HepG2 (cell line): ENCODE data around the gene NPDC1. TPM values are rescaled to one million over a fixed set of nuclear protein-coding genes. Genes with fewer than 3 reads are reported as not detected.

Source experiments
- MZF1 ChIP-seq: sonication (generic); formaldehyde crosslinking; IDR thresholded peaks from 2 replicates; pipeline ENCODE4 v1.8.1; 2023; ENCODE audit warnings: mild to moderate bottlenecking, missing genetic modification reagents, borderline replicate concordance
- PCBP2 ChIP-seq: fragments of 200-400 bp; formaldehyde crosslinking; optimal IDR thresholded peaks from 2 replicates; pipeline ENCODE3; 2018; ENCODE audit warnings: low read length, low read depth; ENCODE audit not compliant: poor library complexity, severe bottlenecking
- PHF20 ChIP-seq: sonication (generic); formaldehyde crosslinking; IDR thresholded peaks from 2 replicates; pipeline ENCODE4 v1.5.0; 2020; ENCODE audit warnings: mild to moderate bottlenecking, missing genetic modification reagents
- PITX1 ChIP-seq: sonication (generic); formaldehyde crosslinking; IDR thresholded peaks from 2 replicates; pipeline ENCODE4 v1.5.1; 2020; ENCODE audit warnings: mild to moderate bottlenecking, missing genetic modification reagents
- RFXANK ChIP-seq: IDR thresholded peaks from 2 replicates; pipeline ENCODE4 v1.6.1; 2016
- SAFB2 ChIP-seq: sonication (generic); formaldehyde crosslinking; IDR thresholded peaks from 2 replicates; pipeline ENCODE4 v1.5.1; 2020; ENCODE audit warnings: missing genetic modification reagents, low read depth, mild to moderate bottlenecking, borderline replicate concordance
- ZNF136 ChIP-seq: sonication (generic); formaldehyde crosslinking; IDR thresholded peaks from 2 replicates; pipeline ENCODE4 v1.8.1; 2022; ENCODE audit warnings: low read depth, mild to moderate bottlenecking, moderate library complexity, missing genetic modification reagents
- ZNF264 ChIP-seq: sonication (generic); formaldehyde crosslinking; IDR thresholded peaks from 2 replicates; pipeline ENCODE4 v1.4.0; 2020; ENCODE audit warnings: missing genetic modification reagents
- ZNF274 ChIP-seq: sonication (generic); formaldehyde crosslinking; IDR thresholded peaks from 2 replicates; pipeline ENCODE4 v1.5.1; 2020; ENCODE audit warnings: mild to moderate bottlenecking, missing genetic modification reagents
- ZNF564 ChIP-seq: sonication (generic); formaldehyde crosslinking; IDR thresholded peaks from 2 replicates; pipeline ENCODE4 v1.8.1; 2023; ENCODE audit warnings: mild to moderate bottlenecking, missing genetic modification reagents
- ZNF780A ChIP-seq: sonication (generic); formaldehyde crosslinking; IDR thresholded peaks from 2 replicates; pipeline ENCODE4 v1.8.0; 2022; ENCODE audit warnings: mild to moderate bottlenecking, missing genetic modification reagents, moderate library complexity
- polyA plus RNA-seq, 8 experiments: library from polyadenylated mRNA; depleted of rRNA in 3 of 8; stranded (reverse) in 7 of 8; unstranded in 1 of 8; fragments of >200 nt; fragmentation: Illumina TruSeq in 4 of 8; extraction: Trizol in 4 of 8; gene quantifications; 2 replicates each; pipeline versions ENCODE4 v1.2.1 to v1.2.3, GENCODE V29; 2011 to 2016; ENCODE audit warnings: low read depth in 4 of 8, missing spikeins in 1 of 8, mixed read lengths in 1 of 8; ENCODE audit not compliant: insufficient read depth in 1 of 8
- total RNA-seq, 5 experiments: library from RNA; depleted of rRNA; stranded (reverse); fragments of >200 nt; fragmentation: Illumina TruSeq; extraction: Trizol; gene quantifications; 2 replicates each; pipeline ENCODE4 v1.2.3, GENCODE V29; 2016; ENCODE audit warnings: low read depth in 1 of 5
- TF ChIP-seq, protein P1 (sequence below): sonication (generic); formaldehyde crosslinking; IDR thresholded peaks from 2 replicates; pipeline ENCODE4 v1.4.0; 2020; ENCODE audit warnings: missing genetic modification reagents
- TF ChIP-seq, protein P2 (sequence below): IDR thresholded peaks from 2 replicates; pipeline ENCODE4 v1.6.1; 2016; ENCODE audit warnings: missing biosample characterization, missing genetic modification reagents, low read depth
- TF ChIP-seq, protein P3 (sequence below): sonication (generic); formaldehyde crosslinking; IDR thresholded peaks from 2 replicates; pipeline ENCODE4 v1.4.0; 2020; ENCODE audit warnings: missing genetic modification reagents, mild to moderate bottlenecking, borderline replicate concordance
- TF ChIP-seq, protein P4 (sequence below): sonication (generic); formaldehyde crosslinking; IDR thresholded peaks from 2 replicates; pipeline ENCODE4 v1.4.0; 2020; ENCODE audit warnings: missing genetic modification reagents
- TF ChIP-seq, protein P5 (sequence below): IDR thresholded peaks from 2 replicates; pipeline ENCODE4 v1.6.1; 2016; ENCODE audit warnings: low read depth, control low read depth
- TF ChIP-seq, protein P6 (sequence below): sonication (generic); formaldehyde crosslinking; IDR thresholded peaks from 2 replicates; pipeline ENCODE4 v1.5.0; 2020; ENCODE audit warnings: mild to moderate bottlenecking, low read depth, missing genetic modification reagents, borderline replicate concordance
- TF ChIP-seq, protein P7 (sequence below): sonication (generic); formaldehyde crosslinking; IDR thresholded peaks from 2 replicates; pipeline ENCODE4 v1.5.1; 2020; ENCODE audit warnings: missing genetic modification reagents, mild to moderate bottlenecking, borderline replicate concordance

Gene NPDC1
- total and polyA plus RNA-seq, 2 of the 13 experiments (the other 11 are each of a cell fraction or from before 2014, with no cell fraction given) = 0.84 to 5.4 TPM

DNA sequence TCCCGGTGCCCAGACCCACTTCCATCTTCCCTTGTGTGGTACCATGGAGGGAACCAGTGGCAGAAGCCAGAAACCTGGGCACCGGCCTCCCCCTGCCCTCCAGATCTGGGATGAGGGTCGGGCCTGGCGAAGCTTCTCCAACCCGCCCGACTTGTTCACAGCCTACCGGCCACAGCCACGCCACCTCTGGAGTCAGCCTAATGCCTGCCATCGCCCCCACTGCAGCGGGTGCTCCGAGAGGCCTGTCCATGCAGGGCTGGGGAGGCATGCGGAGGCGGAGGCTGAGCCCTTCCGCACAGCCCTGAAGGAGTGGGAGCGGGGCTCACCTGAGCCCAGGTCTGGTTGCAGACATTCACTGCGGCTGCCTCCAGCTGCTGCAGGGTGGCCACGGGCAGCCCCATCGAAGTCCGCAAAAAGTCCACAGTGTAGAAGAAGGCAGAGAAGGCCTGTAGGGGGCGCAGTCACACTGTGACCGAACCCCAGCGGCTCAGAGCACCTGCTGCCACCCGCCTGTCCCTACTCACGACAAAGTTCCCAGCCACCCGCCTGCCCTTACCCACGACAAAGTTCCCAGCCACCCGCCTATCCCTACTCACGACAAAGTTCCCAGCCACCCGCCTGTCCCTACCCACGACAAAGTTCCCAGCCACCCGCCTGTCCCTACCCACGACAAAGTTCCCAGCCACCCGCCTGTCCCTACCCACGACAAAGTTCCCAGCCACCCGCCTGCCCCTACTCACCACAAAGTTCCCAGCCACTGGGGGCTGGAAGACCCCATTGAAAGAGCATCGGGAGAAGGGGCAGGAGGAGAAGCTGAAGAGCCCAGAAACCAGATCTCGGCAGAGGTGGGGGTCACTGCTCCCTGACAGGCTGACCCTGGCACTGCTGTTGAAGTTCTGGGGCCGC is 3.8 kb upstream of the NPDC1 start (continued):
- TF ChIP-seq, protein P1, sequence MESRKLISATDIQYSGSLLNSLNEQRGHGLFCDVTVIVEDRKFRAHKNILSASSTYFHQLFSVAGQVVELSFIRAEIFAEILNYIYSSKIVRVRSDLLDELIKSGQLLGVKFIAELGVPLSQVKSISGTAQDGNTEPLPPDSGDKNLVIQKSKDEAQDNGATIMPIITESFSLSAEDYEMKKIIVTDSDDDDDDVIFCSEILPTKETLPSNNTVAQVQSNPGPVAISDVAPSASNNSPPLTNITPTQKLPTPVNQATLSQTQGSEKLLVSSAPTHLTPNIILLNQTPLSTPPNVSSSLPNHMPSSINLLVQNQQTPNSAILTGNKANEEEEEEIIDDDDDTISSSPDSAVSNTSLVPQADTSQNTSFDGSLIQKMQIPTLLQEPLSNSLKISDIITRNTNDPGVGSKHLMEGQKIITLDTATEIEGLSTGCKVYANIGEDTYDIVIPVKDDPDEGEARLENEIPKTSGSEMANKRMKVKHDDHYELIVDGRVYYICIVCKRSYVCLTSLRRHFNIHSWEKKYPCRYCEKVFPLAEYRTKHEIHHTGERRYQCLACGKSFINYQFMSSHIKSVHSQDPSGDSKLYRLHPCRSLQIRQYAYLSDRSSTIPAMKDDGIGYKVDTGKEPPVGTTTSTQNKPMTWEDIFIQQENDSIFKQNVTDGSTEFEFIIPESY (CRISPR knock-in tag) = peak; percentile 92
- TF ChIP-seq PITX1 (CRISPR knock-in tag) (no peak), SAFB2 (CRISPR knock-in tag) (no peak), PHF20 (CRISPR knock-in tag) (no peak), ZNF264 (no peak), PCBP2 (no peak), ZNF564 (CRISPR knock-in tag) (no peak), RFXANK (CRISPR knock-in tag) (no peak), ZNF780A (CRISPR knock-in tag) (no peak), ZNF136 (CRISPR knock-in tag) (no peak), ZNF274 (CRISPR knock-in tag) (0 out of 2 replicates have a peak, but pooled peaks have one; percentile 27), MZF1 (CRISPR knock-in tag) (no peak)
- TF ChIP-seq, protein P2, sequence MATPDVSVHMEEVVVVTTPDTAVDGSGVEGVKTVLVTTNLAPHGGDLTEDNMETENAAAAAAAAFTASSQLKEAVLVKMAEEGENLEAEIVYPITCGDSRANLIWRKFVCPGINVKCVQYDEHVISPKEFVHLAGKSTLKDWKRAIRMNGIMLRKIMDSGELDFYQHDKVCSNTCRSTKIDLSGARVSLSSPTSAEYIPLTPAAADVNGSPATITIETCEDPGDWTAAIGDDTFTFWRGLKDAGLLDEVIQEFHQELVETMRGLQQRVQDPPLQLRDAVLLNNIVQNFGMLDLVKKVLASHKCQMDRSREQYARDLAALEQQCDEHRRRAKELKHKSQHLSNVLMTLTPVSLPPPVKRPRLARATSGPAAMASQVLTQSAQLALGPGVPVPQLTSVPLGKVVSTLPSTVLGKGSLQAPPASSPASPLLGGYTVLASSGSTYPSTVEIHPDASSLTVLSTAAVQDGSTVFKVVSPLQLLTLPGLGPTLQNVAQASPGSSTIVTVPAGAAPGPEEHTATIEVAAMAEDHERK (CRISPR knock-in tag) = no peak
- TF ChIP-seq, protein P3, sequence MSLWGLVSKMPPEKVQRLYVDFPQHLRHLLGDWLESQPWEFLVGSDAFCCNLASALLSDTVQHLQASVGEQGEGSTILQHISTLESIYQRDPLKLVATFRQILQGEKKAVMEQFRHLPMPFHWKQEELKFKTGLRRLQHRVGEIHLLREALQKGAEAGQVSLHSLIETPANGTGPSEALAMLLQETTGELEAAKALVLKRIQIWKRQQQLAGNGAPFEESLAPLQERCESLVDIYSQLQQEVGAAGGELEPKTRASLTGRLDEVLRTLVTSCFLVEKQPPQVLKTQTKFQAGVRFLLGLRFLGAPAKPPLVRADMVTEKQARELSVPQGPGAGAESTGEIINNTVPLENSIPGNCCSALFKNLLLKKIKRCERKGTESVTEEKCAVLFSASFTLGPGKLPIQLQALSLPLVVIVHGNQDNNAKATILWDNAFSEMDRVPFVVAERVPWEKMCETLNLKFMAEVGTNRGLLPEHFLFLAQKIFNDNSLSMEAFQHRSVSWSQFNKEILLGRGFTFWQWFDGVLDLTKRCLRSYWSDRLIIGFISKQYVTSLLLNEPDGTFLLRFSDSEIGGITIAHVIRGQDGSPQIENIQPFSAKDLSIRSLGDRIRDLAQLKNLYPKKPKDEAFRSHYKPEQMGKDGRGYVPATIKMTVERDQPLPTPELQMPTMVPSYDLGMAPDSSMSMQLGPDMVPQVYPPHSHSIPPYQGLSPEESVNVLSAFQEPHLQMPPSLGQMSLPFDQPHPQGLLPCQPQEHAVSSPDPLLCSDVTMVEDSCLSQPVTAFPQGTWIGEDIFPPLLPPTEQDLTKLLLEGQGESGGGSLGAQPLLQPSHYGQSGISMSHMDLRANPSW (CRISPR knock-in tag) = no peak
- TF ChIP-seq, protein P4, sequence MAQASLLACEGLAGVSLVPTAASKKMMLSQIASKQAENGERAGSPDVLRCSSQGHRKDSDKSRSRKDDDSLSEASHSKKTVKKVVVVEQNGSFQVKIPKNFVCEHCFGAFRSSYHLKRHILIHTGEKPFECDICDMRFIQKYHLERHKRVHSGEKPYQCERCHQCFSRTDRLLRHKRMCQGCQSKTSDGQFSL (CRISPR knock-in tag) = no peak
- TF ChIP-seq, protein P5, sequence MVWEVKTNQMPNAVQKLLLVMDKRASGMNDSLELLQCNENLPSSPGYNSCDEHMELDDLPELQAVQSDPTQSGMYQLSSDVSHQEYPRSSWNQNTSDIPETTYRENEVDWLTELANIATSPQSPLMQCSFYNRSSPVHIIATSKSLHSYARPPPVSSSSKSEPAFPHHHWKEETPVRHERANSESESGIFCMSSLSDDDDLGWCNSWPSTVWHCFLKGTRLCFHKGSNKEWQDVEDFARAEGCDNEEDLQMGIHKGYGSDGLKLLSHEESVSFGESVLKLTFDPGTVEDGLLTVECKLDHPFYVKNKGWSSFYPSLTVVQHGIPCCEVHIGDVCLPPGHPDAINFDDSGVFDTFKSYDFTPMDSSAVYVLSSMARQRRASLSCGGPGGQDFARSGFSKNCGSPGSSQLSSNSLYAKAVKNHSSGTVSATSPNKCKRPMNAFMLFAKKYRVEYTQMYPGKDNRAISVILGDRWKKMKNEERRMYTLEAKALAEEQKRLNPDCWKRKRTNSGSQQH (CRISPR knock-in tag) = no peak
- TF ChIP-seq, protein P6, sequence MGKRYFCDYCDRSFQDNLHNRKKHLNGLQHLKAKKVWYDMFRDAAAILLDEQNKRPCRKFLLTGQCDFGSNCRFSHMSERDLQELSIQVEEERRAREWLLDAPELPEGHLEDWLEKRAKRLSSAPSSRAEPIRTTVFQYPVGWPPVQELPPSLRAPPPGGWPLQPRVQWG = no peak
- TF ChIP-seq, protein P7, sequence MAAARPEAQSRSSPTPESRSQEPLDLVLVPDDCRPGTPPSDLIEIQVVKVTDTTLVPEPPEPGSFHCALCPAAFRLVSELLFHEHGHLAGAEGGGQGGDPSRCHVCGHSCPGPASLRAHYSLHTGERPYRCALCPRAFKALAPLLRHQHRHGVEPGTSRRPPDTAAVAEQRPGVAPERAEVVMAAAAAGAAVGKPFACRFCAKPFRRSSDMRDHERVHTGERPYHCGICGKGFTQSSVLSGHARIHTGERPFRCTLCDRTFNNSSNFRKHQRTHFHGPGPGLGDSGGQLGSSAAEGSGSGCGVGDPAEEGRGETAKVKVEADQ (CRISPR knock-in tag) = no peak
